ENCODE results near the gene CYSTM1.

DNA sequence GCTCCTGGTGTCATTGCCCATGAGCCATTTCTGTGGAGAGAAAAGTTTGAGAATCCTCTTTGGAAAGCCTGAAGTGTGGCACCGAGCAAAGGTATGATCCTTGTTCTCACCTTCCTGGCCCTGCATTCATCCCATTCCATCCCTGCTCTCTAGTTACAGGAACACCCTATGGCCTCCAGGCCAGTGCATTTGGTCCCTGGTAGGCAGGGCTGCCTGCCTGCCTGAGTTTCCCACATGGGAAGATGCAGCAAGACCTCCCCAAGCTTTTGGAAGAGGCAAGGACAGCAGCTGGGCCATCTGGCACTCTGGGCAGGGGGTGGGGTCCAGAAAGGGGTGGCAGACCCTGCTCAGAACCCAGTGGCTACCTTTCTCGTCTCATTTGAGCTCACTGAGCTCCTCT, 24.8 kb upstream of the CYSTM1 start:
- TF ChIP-seq SP1 (IDR thresholded peaks at IDR 0.05) = no peak
- TF ChIP-seq ARNT (IDR thresholded peaks at IDR 0.05) = no peak
- no peak for TF ChIP-seq ZNF384 (IDR thresholded peaks at IDR 0.05)
- TF ChIP-seq FOXK2 (IDR thresholded peaks at IDR 0.05) = no peak
- no peak for TF ChIP-seq SUZ12 (IDR thresholded peaks at IDR 0.05)
- TF ChIP-seq FOXA1 (IDR thresholded peaks at IDR 0.05) = no peak
- no peak for TF ChIP-seq BHLHE40 (IDR thresholded peaks at IDR 0.05; ENCODE audit: borderline replicate concordance)
- no peak for TF ChIP-seq FOXM1 (IDR thresholded peaks at IDR 0.05; ENCODE audit: borderline replicate concordance)
- TF ChIP-seq NFRKB (IDR thresholded peaks at IDR 0.05) = no peak
- no peak for TF ChIP-seq ELF4 (IDR thresholded peaks at IDR 0.05)
- TF ChIP-seq TARDBP (IDR thresholded peaks at IDR 0.05) = no peak

Data from HEK293T (cell line).